Lower leg skin (tissue), 4 donors: ENCODE results near the gene LIMS2. TPM values are rescaled to one million over a fixed set of nuclear protein-coding genes. Genes with fewer than 3 reads are reported as not detected.

Experiments used
- DNase-seq, 2 donors: peaks; one replicate each; pipeline ENCODE4 v3.0.0-alpha.2; 2019; ENCODE audit warnings: low spot score in 2 of 2
- H3K4me3 ChIP-seq: fragments of 200-600 bp; sonication (generic); 2 replicates; pipeline ENCODE4 v1.5.1; 2017; ENCODE audit warnings: mild to moderate bottlenecking, low read depth; ENCODE audit not compliant: poor library complexity, severe bottlenecking
- CTCF ChIP-seq, 3 donors: fragments of 450-650 bp; IDR thresholded peaks; one replicate each; pipeline ENCODE4 v1.5.1; 2016; ENCODE audit warnings: antibody characterized with exemption in 3 of 3, mild to moderate bottlenecking in 3 of 3, moderate library complexity in 2 of 3
- POLR2A ChIP-seq, 2 donors: fragments of 450-650 bp; IDR thresholded peaks; one replicate each; pipeline ENCODE4 v1.6.1; 2016 to 2017; ENCODE audit warnings: antibody characterized with exemption in 2 of 2, mild to moderate bottlenecking in 1 of 2, moderate library complexity in 1 of 2
- WGBS, 2 donors: methylation state at CpG; one replicate each; pipeline ENCODE4 v1.1.5; 2018; 5-methylcytosine and 5-hydroxymethylcytosine counted together
- intact Hi-C: fragments of 100-400 bp; cut with DNase I; formaldehyde crosslinking; loops from one replicate; pipeline ENCODE4 v1.15.0; 2023; ENCODE audit warnings: low total_unique reads
- total RNA-seq, 4 donors: library from RNA; depleted of rRNA; stranded (reverse); fragments of >200 nt; gene quantifications; one replicate each; pipeline ENCODE4 v1.1.0, GENCODE V29; 2016

The LIMS2 gene
- total RNA-seq, 4 donors from 2014 or later = 7.5 to 19.4 (median 11.4) TPM

- H3K4me3 ChIP-seq = no peak overlapping the region
- peak in 1 of 2 donors; percentile 78 for DNase-seq
- no peak for TF ChIP-seq POLR2A (IDR thresholded peaks at IDR 0.05)
- no peak for TF ChIP-seq CTCF (IDR thresholded peaks at IDR 0.05)
- WGBS, 2 donors = 77 to 82% methylated on average over 8 of the region's 8 CpGs
- intact Hi-C loops = no loop called here
Measured at GRCh38 chr2:127685410-127686080, 10.2 kb upstream of the LIMS2 start.

- H3K4me3 ChIP-seq = no peak overlapping the region
- intact Hi-C loops = no loop called here
- 83 to 87% methylated on average over 15 of the region's 15 CpGs for WGBS, 2 donors
- DNase-seq = no peak
- TF ChIP-seq CTCF (IDR thresholded peaks at IDR 0.05) = no peak
Measured at GRCh38 chr2:127683757-127684156, 8.4 kb upstream of the LIMS2 start.

GRCh38 chr2:127683056-127683455, 7.7 kb upstream of the LIMS2 start:
- TF ChIP-seq CTCF (IDR thresholded peaks at IDR 0.05) (no peak), POLR2A (IDR thresholded peaks at IDR 0.05) (no peak)
- no peak overlapping the region for H3K4me3 ChIP-seq
- intact Hi-C loops = no loop called here
- DNase-seq = no peak

GRCh38 chr2:127681976-127682857, 6.9 kb upstream of the LIMS2 start:
- intact Hi-C loops = no loop called here
- TF ChIP-seq CTCF (IDR thresholded peaks at IDR 0.05) (no peak), POLR2A (IDR thresholded peaks at IDR 0.05) (no peak)
- H3K4me3 ChIP-seq = no peak overlapping the region
- 91 to 96% methylated on average over 6 of the region's 6 CpGs for WGBS, 2 donors
- DNase-seq = no peak

GRCh38 chr2:127681288-127681804, 6.0 kb upstream of the LIMS2 start:
- 45 to 55% methylated on average over 23 to 25 of the region's 25 CpGs for WGBS, 2 donors
- intact Hi-C loops = no loop called here
- TF ChIP-seq POLR2A (IDR thresholded peaks at IDR 0.05) (no peak), CTCF (IDR thresholded peaks at IDR 0.05) (no peak)
- no peak overlapping the region for H3K4me3 ChIP-seq
- DNase-seq = peak in 1 of 2 donors; percentile 87
